GM12878 (cell line): ENCODE measurements around the gene RSPO3. TPM values are rescaled to one million over a fixed set of nuclear protein-coding genes. Genes with fewer than 3 reads are reported as not detected.

ENCODE experiments used
- BHLHE40 ChIP-seq, 2 experiments: fragments of 450-650 bp in 1 of 2; IDR thresholded peaks; 2 replicates each; pipeline ENCODE4 v1.6.1; 2011 to 2017; ENCODE audit warnings: low read depth in 2 of 2, borderline replicate concordance in 1 of 2, improper control_type of control experiment in 1 of 2, low read length in 1 of 2, mild to moderate bottlenecking in 1 of 2
- EED ChIP-seq: sonication (generic); IDR thresholded peaks from 2 replicates; pipeline ENCODE4 v1.6.1; 2016; ENCODE audit warnings: antibody characterized with exemption, low read depth
- EGR1 ChIP-seq, 2 experiments: IDR thresholded peaks; 1 replicate in 1 of 2; 2 replicates in 1 of 2; pipeline ENCODE4 v1.6.1; 2011 to 2012; ENCODE audit warnings: low read depth in 2 of 2, low read length in 2 of 2, borderline replicate concordance in 1 of 2, mild to moderate bottlenecking in 1 of 2, moderate library complexity in 1 of 2
- FOXK2 ChIP-seq: fragments of 450-650 bp; IDR thresholded peaks from 2 replicates; pipeline ENCODE4 v1.6.1; 2017; ENCODE audit warnings: mild to moderate bottlenecking, moderate library complexity
- HCFC1 ChIP-seq: fragments of 150-350 bp; IDR thresholded peaks from 2 replicates; pipeline ENCODE4 v1.6.1; 2014; ENCODE audit warnings: low read length
- TARDBP ChIP-seq: IDR thresholded peaks from 2 replicates; pipeline ENCODE4 v1.6.1; 2016; ENCODE audit warnings: borderline replicate concordance
- ZNF592 ChIP-seq: fragments of 450-650 bp; IDR thresholded peaks from 2 replicates; pipeline ENCODE4 v1.6.1; 2017; ENCODE audit warnings: mild to moderate bottlenecking, moderate library complexity
- polyA plus RNA-seq, 11 experiments: library from polyadenylated mRNA; depleted of rRNA in 4 of 11; unstranded in 6 of 11; stranded (reverse) in 5 of 11; fragments of >200 nt; fragmentation: Nextera tagmentation in 4 of 11; fragmentation: Illumina TruSeq in 1 of 11; extraction: Ambion mirVana in 4 of 11; extraction: Trizol in 1 of 11; gene quantifications; 1 replicate in 1 of 11; 2 replicates in 10 of 11; pipeline versions ENCODE4 v1.2.1 to v1.2.3, GENCODE V29; 2011 to 2016; ENCODE audit warnings: inconsistent platforms in 2 of 11, missing spikeins in 2 of 11, low read depth in 1 of 11
- total RNA-seq, 4 experiments: library from RNA; depleted of rRNA in 3 of 4; stranded (reverse); fragments of >200 nt in 3 of 4; fragmentation: Illumina TruSeq in 1 of 4; extraction: Trizol in 1 of 4; gene quantifications; 2 replicates each; pipeline versions ENCODE4 v1.2.1 to v1.2.3, GENCODE V29; 2013 to 2021
- TF ChIP-seq, protein P1 (sequence below): fragments of 450-650 bp; conservative IDR thresholded peaks from 2 replicates; pipeline ENCODE4 v1.6.1; 2017; ENCODE audit warnings: mild to moderate bottlenecking, moderate library complexity

The RSPO3 gene
- total and polyA plus RNA-seq, 10 of the 15 experiments (the other 5 are each of a cell fraction or from before 2014, with no cell fraction given), result 0.16 TPM; not detected in 9

- no peak for TF ChIP-seq ZNF592
- no peak for TF ChIP-seq BHLHE40 (IDR thresholded peaks at IDR 0.05; ENCODE audit: borderline replicate concordance in 1 of 2, low read depth in 2 of 2, low read length in 1 of 2)
- no peak for TF ChIP-seq TARDBP
- no peak for TF ChIP-seq FOXK2
- TF ChIP-seq EGR1 (IDR thresholded peaks at IDR 0.05; ENCODE audit: borderline replicate concordance in 1 of 2, low read depth in 2 of 2, low read length in 2 of 2), result no peak
- TF ChIP-seq, protein P1, sequence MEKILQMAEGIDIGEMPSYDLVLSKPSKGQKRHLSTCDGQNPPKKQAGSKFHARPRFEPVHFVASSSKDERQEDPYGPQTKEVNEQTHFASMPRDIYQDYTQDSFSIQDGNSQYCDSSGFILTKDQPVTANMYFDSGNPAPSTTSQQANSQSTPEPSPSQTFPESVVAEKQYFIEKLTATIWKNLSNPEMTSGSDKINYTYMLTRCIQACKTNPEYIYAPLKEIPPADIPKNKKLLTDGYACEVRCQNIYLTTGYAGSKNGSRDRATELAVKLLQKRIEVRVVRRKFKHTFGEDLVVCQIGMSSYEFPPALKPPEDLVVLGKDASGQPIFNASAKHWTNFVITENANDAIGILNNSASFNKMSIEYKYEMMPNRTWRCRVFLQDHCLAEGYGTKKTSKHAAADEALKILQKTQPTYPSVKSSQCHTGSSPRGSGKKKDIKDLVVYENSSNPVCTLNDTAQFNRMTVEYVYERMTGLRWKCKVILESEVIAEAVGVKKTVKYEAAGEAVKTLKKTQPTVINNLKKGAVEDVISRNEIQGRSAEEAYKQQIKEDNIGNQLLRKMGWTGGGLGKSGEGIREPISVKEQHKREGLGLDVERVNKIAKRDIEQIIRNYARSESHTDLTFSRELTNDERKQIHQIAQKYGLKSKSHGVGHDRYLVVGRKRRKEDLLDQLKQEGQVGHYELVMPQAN, result no peak
- no peak for TF ChIP-seq HCFC1
- no peak for TF ChIP-seq EED
- TF ChIP-seq, all 136 proteins: peak for 0
Measured at GRCh38 chr6:127073222-127073621, 45.2 kb upstream of the RSPO3 start (continued).
